Loucy (cell line): ENCODE results near the gene PPP1R12B.
"Not testable (repeated sequence)": the region's sequence is repeated elsewhere in the genome, so short reads cannot be mapped to it uniquely, and the experiment has no call there.

ENCODE experiments used
- H2AFZ ChIP-seq: fragments of 200-600 bp; sonication (generic); 2 replicates; pipeline ENCODE4 v1.6.0; 2016; ENCODE audit warnings: antibody characterized with exemption, mild to moderate bottlenecking, low read length, moderate library complexity
- H3F3A ChIP-seq: fragments of 200-600 bp; 2 replicates; pipeline ENCODE4 v1.6.0; 2016; ENCODE audit warnings: antibody characterized with exemption, low read depth, mild to moderate bottlenecking
- H3K27me3 ChIP-seq: fragments of 200-600 bp; sonication (generic); 2 replicates; pipeline ENCODE4 v1.6.1; 2014; ENCODE audit warnings: low read length, mild to moderate bottlenecking; ENCODE audit not compliant: insufficient read depth, poor library complexity, severe bottlenecking
- H3K36me3 ChIP-seq: fragments of 200-600 bp; sonication (generic); 2 replicates; pipeline ENCODE4 v1.6.1; 2016; ENCODE audit warnings: low read length; ENCODE audit not compliant: insufficient read depth
- H3K4me1 ChIP-seq: fragments of 200-600 bp; sonication (generic); 2 replicates; pipeline ENCODE4 v1.5.1; 2014; ENCODE audit warnings: low read length, mild to moderate bottlenecking; ENCODE audit not compliant: insufficient read depth, poor library complexity, severe bottlenecking
- H3K4me2 ChIP-seq: fragments of 200-600 bp; sonication (generic); 2 replicates; pipeline ENCODE4 v1.6.0; 2014; ENCODE audit warnings: antibody characterized with exemption, low read length, low read depth, mild to moderate bottlenecking; ENCODE audit not compliant: poor library complexity, severe bottlenecking
- H3K4me3 ChIP-seq: fragments of 200-600 bp; sonication (generic); 2 replicates; pipeline ENCODE4 v1.5.1; 2014; ENCODE audit warnings: low read length, mild to moderate bottlenecking, mixed read lengths; ENCODE audit not compliant: poor library complexity, severe bottlenecking
- H3K79me2 ChIP-seq: fragments of 200-600 bp; sonication (generic); 2 replicates; pipeline ENCODE4 v1.6.1; 2014; ENCODE audit warnings: low read length; ENCODE audit not compliant: insufficient read depth
- H3K9ac ChIP-seq: fragments of 200-600 bp; sonication (generic); 2 replicates; pipeline ENCODE4 v1.6.0; 2014; ENCODE audit warnings: mild to moderate bottlenecking, low read depth, low read length, moderate library complexity; ENCODE audit not compliant: poor library complexity, severe bottlenecking
- H3K9me2 ChIP-seq: fragments of 200-600 bp; sonication (generic); replicated peaks from 2 replicates; pipeline ENCODE4 v1.6.1; 2016; ENCODE audit warnings: low read depth, low read length, mixed read lengths
- H3K9me3 ChIP-seq: fragments of 200-600 bp; sonication (generic); 2 replicates; pipeline ENCODE4 v1.6.1; 2014; ENCODE audit warnings: mild to moderate bottlenecking, antibody characterized with exemption, low read length, low read depth; ENCODE audit not compliant: insufficient read depth
- H4K20me1 ChIP-seq: fragments of 200-600 bp; sonication (generic); 2 replicates; pipeline ENCODE4 v1.6.0; 2014; ENCODE audit warnings: antibody characterized with exemption, low read length, mild to moderate bottlenecking; ENCODE audit not compliant: insufficient read depth, poor library complexity, severe bottlenecking
- CTCF ChIP-seq: fragments of 200-600 bp; sonication (generic); conservative IDR thresholded peaks from 2 replicates; pipeline ENCODE4 v1.5.1; 2014; ENCODE audit warnings: mild to moderate bottlenecking, antibody characterized with exemption, low read length
- EZH2phosphoT487 ChIP-seq: fragments of 200-600 bp; IDR thresholded peaks from 2 replicates; pipeline ENCODE4 v1.6.1; 2018; ENCODE audit warnings: antibody characterized with exemption, mild to moderate bottlenecking, moderate library complexity, borderline replicate concordance

The PPP1R12B gene

GRCh38 chr1:202579806-202580205, 231.3 kb downstream of the PPP1R12B start:
- TF ChIP-seq EZH2phosphoT487 (no peak), CTCF (no peak)
- no peak overlapping the region for H3K4me2 ChIP-seq
- H3K27me3 ChIP-seq, result no peaks in the 10 kb centered on the region

GRCh38 chr1:202580619-202581018, 232.1 kb downstream of the PPP1R12B start:
- no peak overlapping the region for H3K9ac ChIP-seq
- H3K27me3 ChIP-seq, result no peaks in the 10 kb centered on the region
- no peak overlapping the region for H3K4me3 ChIP-seq
- no peak overlapping the region for H2AFZ ChIP-seq
- no peaks in the 10 kb centered on the region for H3K9me2 ChIP-seq
- no peaks in the 10 kb centered on the region for H3K9me3 ChIP-seq
- no peaks in the 10 kb centered on the region for H3F3A ChIP-seq
- TF ChIP-seq EZH2phosphoT487, result no peak
- TF ChIP-seq CTCF, result no peak
- no peaks in the 10 kb centered on the region; the same call in 1 of the 2 replicates for H3K36me3 ChIP-seq
- no peaks in the 10 kb centered on the region for H3K79me2 ChIP-seq
- H4K20me1 ChIP-seq, result no peaks in the 10 kb centered on the region
- no peak overlapping the region for H3K4me2 ChIP-seq
- peaks cover 9% of the 10 kb centered on the region for H3K4me1 ChIP-seq

More at GRCh38 chr1:202579806-202580205, 231.3 kb downstream of the PPP1R12B start:
- Histone ChIP-seq H3K9me3 (no peaks in the 10 kb centered on the region), H3K36me3 (no peaks in the 10 kb centered on the region; the same call in 1 of the 2 replicates), H3K4me1 (peaks cover 9% of the 10 kb centered on the region), H3K9ac (no peak overlapping the region), H3K79me2 (no peaks in the 10 kb centered on the region), H3F3A (no peaks in the 10 kb centered on the region), H2AFZ (no peak overlapping the region), H4K20me1 (no peaks in the 10 kb centered on the region), H3K9me2 (no peaks in the 10 kb centered on the region), H3K4me3 (no peak overlapping the region)

- H3K9me3 ChIP-seq, H3K9me2 ChIP-seq, H3K4me2 ChIP-seq, H2AFZ ChIP-seq, H3K36me3 ChIP-seq, H3K79me2 ChIP-seq, H3K4me1 ChIP-seq, H4K20me1 ChIP-seq, H3K4me3 ChIP-seq, H3K9ac ChIP-seq, H3F3A ChIP-seq, H3K27me3 ChIP-seq: not testable (repeated sequence)
These were observed 233.9 kb downstream of the PPP1R12B start for GRCh38 chr1:202582350-202582749.
